ENCODE measurements around the gene WDFY4. TPM values are rescaled to one million over a fixed set of nuclear protein-coding genes. Genes with fewer than 3 reads are reported as not detected.

Gene WDFY4
- total and polyA plus RNA-seq, 2 experiments from 2014 or later: 0.14 TPM; not detected in 1

DNA sequence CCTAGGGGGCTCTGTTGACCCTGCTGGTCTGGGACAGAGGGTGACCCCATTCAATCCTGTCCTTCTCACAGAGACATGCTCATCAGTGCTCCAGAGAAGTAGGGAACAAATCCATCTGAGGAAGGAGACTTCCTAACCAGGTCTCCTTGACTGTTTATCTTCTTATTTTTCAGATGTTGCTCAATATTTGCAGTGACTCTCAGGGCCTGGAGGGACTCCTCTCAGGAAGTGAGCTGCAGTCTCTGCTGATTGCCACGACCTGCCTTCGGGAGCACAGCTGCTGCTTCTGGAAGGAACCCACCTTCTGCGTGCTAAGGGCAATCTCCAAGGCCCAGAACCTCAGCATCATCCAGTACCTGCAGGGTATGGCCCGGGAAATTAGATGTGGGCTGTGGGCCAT is 41.0 kb downstream of the WDFY4 start:
- no peak overlapping the region for H3K27ac Mint-ChIP-seq
- DNase-seq (ENCODE audit: low spot score): no peak
- H3K4me1 Mint-ChIP-seq: no peaks in the 10 kb centered on the region
- H3K4me3 Mint-ChIP-seq: no peak overlapping the region
- Histone ChIP-seq H3K36me3 (ENCODE audit: insufficient read depth) (no peaks in the 10 kb centered on the region), H3K4me1 (ENCODE audit: insufficient read depth) (no peaks in the 10 kb centered on the region), H3K4me3 (no peak overlapping the region), H3K79me2 (replicated peaks; ENCODE audit: insufficient read depth) (no peaks in the 10 kb centered on the region), H3K9me2 (ENCODE audit: insufficient read depth) (no peaks in the 10 kb centered on the region; the same call in 1 of the 2 replicates), H2AFZ (no peak overlapping the region), H3F3A (replicated peaks; ENCODE audit: low read depth) (no peaks in the 10 kb centered on the region), H3K4me2 (no peak overlapping the region), H4K20me1 (replicated peaks; ENCODE audit: insufficient read depth) (no peaks in the 10 kb centered on the region), H3K27ac (ENCODE audit: low read depth) (no peak overlapping the region), H3K27me3 (ENCODE audit: insufficient read depth) (no peaks in the 10 kb centered on the region)
- no peaks in the 10 kb centered on the region; the same call in 2 of the 3 replicates for H3K9me3 Mint-ChIP-seq
- H3K27me3 Mint-ChIP-seq (ENCODE audit: insufficient read depth, low read depth, poor library complexity): no peaks in the 10 kb centered on the region
- TF ChIP-seq CTCF (conservative IDR thresholded peaks at IDR 0.05; ENCODE audit: low read depth in 2 of 2) (no peak), ETS1 (IDR thresholded peaks at IDR 0.05) (no peak), NANOG (IDR thresholded peaks at IDR 0.05; ENCODE audit: borderline replicate concordance) (no peak), POLR2AphosphoS5 (IDR thresholded peaks at IDR 0.05; ENCODE audit: low read depth) (no peak)
- H3K36me3 Mint-ChIP-seq (ENCODE audit: low read depth): no peaks in the 10 kb centered on the region
- no peak for ATAC-seq

- Histone ChIP-seq H3K27ac (ENCODE audit: low read depth) (no peak overlapping the region), H3K4me1 (ENCODE audit: insufficient read depth) (0 out of 2 replicates have a peak, but pooled peaks cover 2% of the 10 kb centered on the region), H3K9me2 (ENCODE audit: insufficient read depth) (no peaks in the 10 kb centered on the region; the same call in 1 of the 2 replicates), H3F3A (replicated peaks; ENCODE audit: low read depth) (no peaks in the 10 kb centered on the region), H2AFZ (no peak overlapping the region), H3K36me3 (ENCODE audit: insufficient read depth) (no peaks in the 10 kb centered on the region), H4K20me1 (replicated peaks; ENCODE audit: insufficient read depth) (no peaks in the 10 kb centered on the region), H3K4me3 (no peak overlapping the region), H3K79me2 (replicated peaks; ENCODE audit: insufficient read depth) (no peaks in the 10 kb centered on the region), H3K27me3 (ENCODE audit: insufficient read depth) (no peaks in the 10 kb centered on the region), H3K4me2 (no peak overlapping the region)
- no peak for TF ChIP-seq EZH2phosphoT487 (IDR thresholded peaks at IDR 0.05; ENCODE audit: unreplicated experiment)
- TF ChIP-seq JUNB (IDR thresholded peaks at IDR 0.05; ENCODE audit: unreplicated experiment): no peak
- no peak for TF ChIP-seq NANOG (IDR thresholded peaks at IDR 0.05; ENCODE audit: borderline replicate concordance)
- TF ChIP-seq CTCF (conservative IDR thresholded peaks at IDR 0.05; ENCODE audit: low read depth in 2 of 2): no peak
- no peak for TF ChIP-seq ZNF331 (CRISPR knock-in tag; IDR thresholded peaks at IDR 0.05; ENCODE audit: low read depth)
- TF ChIP-seq EZH2 (IDR thresholded peaks at IDR 0.05; ENCODE audit: low read depth, unreplicated experiment): no peak
- Mint-ChIP-seq H3K4me3 (no peak overlapping the region), H3K27ac (no peak overlapping the region), H3K27me3 (ENCODE audit: insufficient read depth, low read depth, poor library complexity) (peaks cover 3% of the 10 kb centered on the region), H3K4me1 (peaks cover 5% of the 10 kb centered on the region), H3K36me3 (ENCODE audit: low read depth) (no peaks in the 10 kb centered on the region), H3K9me3 (no peaks in the 10 kb centered on the region; the same call in 2 of the 3 replicates)
- no peak for ATAC-seq
- no peak for DNase-seq (ENCODE audit: low spot score)
Observed at GRCh38 chr10:48727866-48728265, 43.2 kb downstream of the WDFY4 start.
